HG03066 (cell line): ENCODE measurements around the gene BACE2.
"Not testable (repeated sequence)": the region's sequence is repeated elsewhere in the genome, so short reads cannot be mapped to it uniquely, and the experiment has no call there.

ENCODE experiments used
- ATAC-seq: cut with Tn5 transposase; IDR thresholded peaks from one replicate; pipeline ENCODE4 v1.9.1; 2021; ENCODE audit warnings: low read depth; ENCODE audit not compliant: unreplicated experiment

The BACE2 gene

GRCh38 chr21:41176846-41177245 is 8.9 kb downstream of the BACE2 start:
- ATAC-seq: no peak

- no peak for ATAC-seq
These were observed 12.8 kb downstream of the BACE2 start for GRCh38 chr21:41180752-41181151.

- no peak for ATAC-seq
These were observed 14.6 kb downstream of the BACE2 start for GRCh38 chr21:41182547-41182946.

- no peak for ATAC-seq
These were observed 15.6 kb downstream of the BACE2 start for GRCh38 chr21:41183575-41183974.

- ATAC-seq: no peak
These were observed 17.8 kb downstream of the BACE2 start for GRCh38 chr21:41185802-41186201.

- ATAC-seq: no peak
These were observed 19.0 kb downstream of the BACE2 start for GRCh38 chr21:41186755-41187536.

GRCh38 chr21:41187537-41188025 is 19.6 kb downstream of the BACE2 start:
- ATAC-seq: no peak

- no peak for ATAC-seq
These were observed 20.7 kb downstream of the BACE2 start for GRCh38 chr21:41188486-41189149.

- no peak for ATAC-seq
These were observed 21.3 kb downstream of the BACE2 start for GRCh38 chr21:41189150-41189745.

GRCh38 chr21:41192552-41192951 is 24.6 kb downstream of the BACE2 start:
- not testable (repeated sequence) for ATAC-seq

GRCh38 chr21:41195311-41195710 is 27.4 kb downstream of the BACE2 start:
- no peak for ATAC-seq

- ATAC-seq: no peak
These were observed 29.0 kb downstream of the BACE2 start for GRCh38 chr21:41196993-41197392.

- ATAC-seq: no peak
These were observed 29.6 kb downstream of the BACE2 start for GRCh38 chr21:41197582-41197981.

- not testable (repeated sequence) for ATAC-seq
These were observed 30.7 kb downstream of the BACE2 start for GRCh38 chr21:41198647-41199046.

- ATAC-seq: no peak
These were observed 31.2 kb downstream of the BACE2 start for GRCh38 chr21:41199123-41199522.

- no peak for ATAC-seq
These were observed 31.6 kb downstream of the BACE2 start for GRCh38 chr21:41199588-41199987.

GRCh38 chr21:41201385-41201784 is 33.4 kb downstream of the BACE2 start:
- ATAC-seq: no peak

- ATAC-seq: no peak
These were observed 36.8 kb downstream of the BACE2 start for GRCh38 chr21:41204736-41205135.

GRCh38 chr21:41207401-41208375 is 39.7 kb downstream of the BACE2 start:
- ATAC-seq: no peak

- no peak for ATAC-seq
These were observed 40.4 kb downstream of the BACE2 start for GRCh38 chr21:41208376-41208763.
